ENCODE measurements around the gene ADAMTS6.

The ADAMTS6 gene

DNA sequence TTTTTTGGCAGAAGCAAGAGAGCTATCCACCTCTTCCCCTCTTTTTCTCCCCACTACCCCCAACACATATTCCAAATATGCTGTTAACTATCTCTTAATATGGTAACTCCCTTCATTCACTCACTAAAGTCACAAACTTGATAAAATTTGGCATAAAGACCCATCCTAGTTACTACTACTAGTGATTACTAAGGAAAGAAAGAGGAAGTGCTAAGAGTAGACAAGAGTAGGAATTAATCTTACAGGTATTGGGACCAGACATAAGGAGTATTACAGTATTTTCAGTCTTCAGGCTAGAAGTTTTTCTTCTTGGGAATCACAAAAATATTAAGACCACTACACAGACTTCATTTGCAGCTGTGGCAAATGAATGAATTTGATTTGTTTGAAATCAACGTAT lies 2.2 kb downstream of the ADAMTS6 start:
- Histone ChIP-seq H2BK5ac (ENCODE audit: low read depth, low read length, poor library complexity, severe bottlenecking) (no peak overlapping the region), H2BK12ac (ENCODE audit: low read length in 2 of 2) (no peak overlapping the region), H3K18ac (ENCODE audit: low read depth in 1 of 2, low read length in 2 of 2) (no peak overlapping the region), H2BK120ac (ENCODE audit: low read depth, low read length) (no peak overlapping the region), H3K9ac (ENCODE audit: low read length) (peak overlapping the region; percentile 93), H4K91ac (ENCODE audit: low read length) (no peak overlapping the region), H3K23ac (ENCODE audit: low read length in 2 of 2) (no peak overlapping the region), H2BK15ac (ENCODE audit: low read depth, poor library complexity, severe bottlenecking) (no peak overlapping the region), H3K4me3 (ENCODE audit: insufficient read depth in 1 of 2, low read depth in 1 of 2, low read length in 2 of 2) (peak overlapping the region in 1 of 2 experiments; percentile 96), H3K4me2 (ENCODE audit: low read length, poor library complexity, severe bottlenecking) (peak overlapping the region; percentile 9), H3K36me3 (ENCODE audit: control insufficient read depth in 1 of 2, insufficient read depth in 2 of 2, low read depth in 1 of 2, low read length in 2 of 2) (no peaks in the 10 kb centered on the region), H2AFZ (ENCODE audit: low read depth, low read length) (no peak overlapping the region), H3K4me1 (ENCODE audit: control insufficient read depth, insufficient read depth, low read depth, low read length) (peaks cover 2% of the 10 kb centered on the region), H3K79me1 (replicated peaks; ENCODE audit: low read length, poor library complexity, severe bottlenecking) (peaks cover 3% of the 10 kb centered on the region), H3K27me3 (ENCODE audit: control insufficient read depth in 1 of 2, insufficient read depth in 1 of 2, low read length in 2 of 2) (no peaks in the 10 kb centered on the region), H4K8ac (ENCODE audit: low read length) (no peak overlapping the region), H3K4ac (ENCODE audit: low read depth in 1 of 2, low read length in 2 of 2) (no peak overlapping the region), H3K14ac (ENCODE audit: low read length in 2 of 2) (no peak overlapping the region), H3K27ac (ENCODE audit: low read length, poor library complexity, severe bottlenecking) (no peak overlapping the region), H3K9me3 (ENCODE audit: control insufficient read depth, low read length) (no peaks in the 10 kb centered on the region), H2AK5ac (ENCODE audit: low read length, severe bottlenecking) (no peak overlapping the region)
- no peak for DNase-seq
- 66% methylated on average over 1 of the region's 1 CpG for WGBS

GRCh38 chr5:65478336-65478735 lies 3.4 kb downstream of the ADAMTS6 start:
- Histone ChIP-seq H3K4me2 (ENCODE audit: low read length, poor library complexity, severe bottlenecking) (no peak overlapping the region), H3K4me1 (ENCODE audit: control insufficient read depth, insufficient read depth, low read depth, low read length) (peaks cover 2% of the 10 kb centered on the region), H3K9me3 (ENCODE audit: control insufficient read depth, low read length) (no peaks in the 10 kb centered on the region), H2AK5ac (ENCODE audit: low read length, severe bottlenecking) (no peak overlapping the region), H2AFZ (ENCODE audit: low read depth, low read length) (no peak overlapping the region), H3K36me3 (ENCODE audit: control insufficient read depth in 1 of 2, insufficient read depth in 2 of 2, low read depth in 1 of 2, low read length in 2 of 2) (peaks cover 0 to 1% of the 10 kb centered on the region in 2 experiments), H3K27ac (ENCODE audit: low read length, poor library complexity, severe bottlenecking) (no peak overlapping the region), H2BK12ac (ENCODE audit: low read length in 2 of 2) (no peak overlapping the region), H3K14ac (ENCODE audit: low read length in 2 of 2) (no peak overlapping the region), H3K4ac (ENCODE audit: low read depth in 1 of 2, low read length in 2 of 2) (no peak overlapping the region), H4K91ac (ENCODE audit: low read length) (no peak overlapping the region), H3K4me3 (ENCODE audit: insufficient read depth in 1 of 2, low read depth in 1 of 2, low read length in 2 of 2) (peak overlapping the region in 1 of 2 experiments; percentile 96), H2BK5ac (ENCODE audit: low read depth, low read length, poor library complexity, severe bottlenecking) (no peak overlapping the region), H2BK120ac (ENCODE audit: low read depth, low read length) (no peak overlapping the region), H3K27me3 (ENCODE audit: control insufficient read depth in 1 of 2, insufficient read depth in 1 of 2, low read length in 2 of 2) (no peaks in the 10 kb centered on the region), H3K23ac (ENCODE audit: low read length in 2 of 2) (no peak overlapping the region), H3K9ac (ENCODE audit: low read length) (peak overlapping the region; percentile 93), H4K8ac (ENCODE audit: low read length) (no peak overlapping the region), H3K79me1 (replicated peaks; ENCODE audit: low read length, poor library complexity, severe bottlenecking) (peaks cover 3% of the 10 kb centered on the region), H2BK15ac (ENCODE audit: low read depth, poor library complexity, severe bottlenecking) (no peak overlapping the region), H3K18ac (ENCODE audit: low read depth in 1 of 2, low read length in 2 of 2) (no peak overlapping the region)
- no CpG with 5 or more reads among the region's 1 CpG for WGBS
- no peak for DNase-seq

DNA sequence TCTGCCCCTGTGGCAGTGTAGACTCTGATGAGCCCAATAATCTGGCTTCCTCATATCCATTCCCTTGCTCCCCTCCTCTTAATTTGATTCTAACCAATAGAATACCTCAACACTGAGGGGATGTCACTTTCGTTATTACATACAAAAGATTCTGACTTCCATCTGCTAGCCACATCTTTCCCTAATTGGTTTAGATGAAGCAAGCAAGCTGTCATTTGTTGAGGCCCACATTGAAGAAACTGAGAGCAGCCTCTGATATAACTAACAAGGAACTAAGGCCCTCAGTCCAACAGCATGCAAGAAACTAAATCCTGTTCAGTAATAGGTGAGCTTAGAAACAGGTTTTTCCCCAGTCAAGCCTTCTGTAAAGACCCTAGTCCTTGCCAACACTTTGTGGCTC lies 5.8 kb downstream of the ADAMTS6 start:
- DNase-seq = no peak
- no peak overlapping the region for H2BK120ac ChIP-seq (ENCODE audit: low read depth, low read length)
- WGBS = 100% methylated on average over 1 of the region's 1 CpG
- H2BK5ac ChIP-seq (ENCODE audit: low read depth, low read length, poor library complexity, severe bottlenecking) = no peak overlapping the region
- no peaks in the 10 kb centered on the region for H3K9me3 ChIP-seq (ENCODE audit: control insufficient read depth, low read length)
- no peak overlapping the region for H2BK15ac ChIP-seq (ENCODE audit: low read depth, poor library complexity, severe bottlenecking)
- H3K4me2 ChIP-seq (ENCODE audit: low read length, poor library complexity, severe bottlenecking) = no peak overlapping the region
- no peak overlapping the region for H3K18ac ChIP-seq (ENCODE audit: low read depth in 1 of 2, low read length in 2 of 2)
- H3K4me3 ChIP-seq (ENCODE audit: insufficient read depth in 1 of 2, low read depth in 1 of 2, low read length in 2 of 2) = no peak overlapping the region
- peaks cover 2% of the 10 kb centered on the region for H3K4me1 ChIP-seq (ENCODE audit: control insufficient read depth, insufficient read depth, low read depth, low read length)
- no peak overlapping the region for H2AK5ac ChIP-seq (ENCODE audit: low read length, severe bottlenecking)
- no peak overlapping the region for H3K23ac ChIP-seq (ENCODE audit: low read length in 2 of 2)
- no peak overlapping the region for H3K9ac ChIP-seq (ENCODE audit: low read length)
- no peak overlapping the region for H4K8ac ChIP-seq (ENCODE audit: low read length)
- H3K27me3 ChIP-seq (ENCODE audit: control insufficient read depth in 1 of 2, insufficient read depth in 1 of 2, low read length in 2 of 2) = no peaks in the 10 kb centered on the region
- no peak overlapping the region for H2AFZ ChIP-seq (ENCODE audit: low read depth, low read length)
- no peak overlapping the region for H3K14ac ChIP-seq (ENCODE audit: low read length in 2 of 2)
- H3K79me1 ChIP-seq (replicated peaks; ENCODE audit: low read length, poor library complexity, severe bottlenecking) = peaks cover 4% of the 10 kb centered on the region
- no peak overlapping the region for H4K91ac ChIP-seq (ENCODE audit: low read length)
- H2BK12ac ChIP-seq (ENCODE audit: low read length in 2 of 2) = no peak overlapping the region
- no peak overlapping the region for H3K4ac ChIP-seq (ENCODE audit: low read depth in 1 of 2, low read length in 2 of 2)
- peaks cover 0 to 12% of the 10 kb centered on the region in 2 experiments for H3K36me3 ChIP-seq (ENCODE audit: control insufficient read depth in 1 of 2, insufficient read depth in 2 of 2, low read depth in 1 of 2, low read length in 2 of 2)
- no peak overlapping the region for H3K27ac ChIP-seq (ENCODE audit: low read length, poor library complexity, severe bottlenecking)

- Histone ChIP-seq H3K9ac (ENCODE audit: low read length) (peak overlapping the region; percentile 38), H3K4me2 (ENCODE audit: low read length, poor library complexity, severe bottlenecking) (no peak overlapping the region), H4K8ac (ENCODE audit: low read length) (no peak overlapping the region), H2AFZ (ENCODE audit: low read depth, low read length) (no peak overlapping the region), H3K4me3 (ENCODE audit: insufficient read depth in 1 of 2, low read depth in 1 of 2, low read length in 2 of 2) (peak overlapping the region in 1 of 2 experiments; percentile 25), H3K18ac (ENCODE audit: low read depth in 1 of 2, low read length in 2 of 2) (no peak overlapping the region), H2BK15ac (ENCODE audit: low read depth, poor library complexity, severe bottlenecking) (no peak overlapping the region), H3K9me3 (ENCODE audit: control insufficient read depth, low read length) (no peaks in the 10 kb centered on the region), H2BK5ac (ENCODE audit: low read depth, low read length, poor library complexity, severe bottlenecking) (no peak overlapping the region), H3K79me1 (replicated peaks; ENCODE audit: low read length, poor library complexity, severe bottlenecking) (peaks cover 4% of the 10 kb centered on the region), H3K4me1 (ENCODE audit: control insufficient read depth, insufficient read depth, low read depth, low read length) (peaks cover 2% of the 10 kb centered on the region), H2BK12ac (ENCODE audit: low read length in 2 of 2) (no peak overlapping the region), H3K4ac (ENCODE audit: low read depth in 1 of 2, low read length in 2 of 2) (no peak overlapping the region), H3K23ac (ENCODE audit: low read length in 2 of 2) (no peak overlapping the region), H2AK5ac (ENCODE audit: low read length, severe bottlenecking) (no peak overlapping the region), H3K14ac (ENCODE audit: low read length in 2 of 2) (no peak overlapping the region), H3K27ac (ENCODE audit: low read length, poor library complexity, severe bottlenecking) (no peak overlapping the region), H3K36me3 (ENCODE audit: control insufficient read depth in 1 of 2, insufficient read depth in 2 of 2, low read depth in 1 of 2, low read length in 2 of 2) (peaks cover 0 to 15% of the 10 kb centered on the region in 2 experiments), H3K27me3 (ENCODE audit: control insufficient read depth in 1 of 2, insufficient read depth in 1 of 2, low read length in 2 of 2) (no peaks in the 10 kb centered on the region), H4K91ac (ENCODE audit: low read length) (no peak overlapping the region), H2BK120ac (ENCODE audit: low read depth, low read length) (no peak overlapping the region)
- WGBS = 98% methylated on average over 2 of the region's 4 CpGs
- DNase-seq = no peak
These were observed 6.4 kb downstream of the ADAMTS6 start for GRCh38 chr5:65475336-65475735.

All from mesenchymal stem cell (in vitro differentiated cells and primary cell).